MM.1S (cell line): ENCODE data around the gene CLPTM1.

Experiments
- DNase-seq: peaks from one replicate; pipeline ENCODE4 v3.0.0-alpha.2; 2015
- H2AFZ ChIP-seq: fragments of 300-600 bp; sonication (generic); 2 replicates; pipeline ENCODE4 v1.6.0; 2016; ENCODE audit warnings: antibody characterized with exemption, low read length
- H3F3A ChIP-seq: fragments of 300-600 bp; sonication (generic); 2 replicates; pipeline ENCODE4 v1.6.1; 2016; ENCODE audit warnings: mild to moderate bottlenecking, antibody characterized with exemption, low read length, moderate library complexity, mixed read lengths; ENCODE audit not compliant: insufficient read depth
- H3K27ac ChIP-seq: fragments of 300-600 bp; sonication (generic); 2 replicates; pipeline ENCODE4 v1.5.1; 2016; ENCODE audit warnings: mild to moderate bottlenecking, low read length
- H3K27me3 ChIP-seq: fragments of 300-600 bp; sonication (generic); replicated peaks from 2 replicates; pipeline ENCODE4 v1.6.0; 2016; ENCODE audit warnings: low read length; ENCODE audit not compliant: insufficient read depth
- H3K36me3 ChIP-seq: fragments of 300-600 bp; sonication (generic); replicated peaks from 2 replicates; pipeline ENCODE4 v1.6.1; 2016; ENCODE audit warnings: mild to moderate bottlenecking, low read length, mixed read lengths; ENCODE audit not compliant: insufficient read depth
- H3K4me1 ChIP-seq: fragments of 300-600 bp; sonication (generic); 2 replicates; pipeline ENCODE4 v1.6.1; 2016; ENCODE audit warnings: low read length, mixed read lengths
- H3K4me2 ChIP-seq: fragments of 300-600 bp; sonication (generic); 2 replicates; pipeline ENCODE4 v1.6.0; 2016; ENCODE audit warnings: low read depth, low read length
- H3K4me3 ChIP-seq: fragments of 300-600 bp; sonication (generic); 2 replicates; pipeline ENCODE4 v1.5.1; 2016; ENCODE audit warnings: low read length, mixed read lengths
- H3K79me2 ChIP-seq: fragments of 300-600 bp; sonication (generic); 2 replicates; pipeline ENCODE4 v1.6.1; 2016; ENCODE audit warnings: mixed run types, low read length, mixed read lengths
- H3K9ac ChIP-seq: fragments of 300-600 bp; sonication (generic); 2 replicates; pipeline ENCODE4 v1.6.1; 2016; ENCODE audit warnings: low read length, mixed read lengths
- H3K9me2 ChIP-seq: fragments of 300-600 bp; sonication (generic); replicated peaks from 2 replicates; pipeline ENCODE4 v1.6.1; 2016; ENCODE audit warnings: mild to moderate bottlenecking, low read length, mixed read lengths; ENCODE audit not compliant: insufficient read depth
- H3K9me3 ChIP-seq: fragments of 300-600 bp; sonication (generic); replicated peaks from 2 replicates; pipeline ENCODE4 v1.6.1; 2016; ENCODE audit warnings: mild to moderate bottlenecking, low read length, mixed read lengths; ENCODE audit not compliant: insufficient read depth
- H4K20me1 ChIP-seq: fragments of 300-600 bp; sonication (generic); 2 replicates; pipeline ENCODE4 v1.6.1; 2016; ENCODE audit warnings: mild to moderate bottlenecking, low read length, moderate library complexity, mixed read lengths; ENCODE audit not compliant: insufficient read depth
- EZH2 ChIP-seq: fragments of 300-600 bp; sonication (generic); optimal IDR thresholded peaks from 2 replicates; pipeline ENCODE3; 2017; ENCODE audit warnings: low read depth, mild to moderate bottlenecking, antibody characterized with exemption, low read length, mixed read lengths
- EZH2phosphoT487 ChIP-seq: fragments of 300-600 bp; sonication (generic); IDR thresholded peaks from 2 replicates; pipeline ENCODE4 v1.6.1; 2018; ENCODE audit warnings: antibody characterized with exemption, low read length
- TF ChIP-seq, protein P1 (sequence below): fragments of 300-600 bp; sonication (generic); IDR thresholded peaks from 2 replicates; pipeline ENCODE4 v1.5.1; 2016; ENCODE audit warnings: antibody characterized with exemption, low read length, mixed read lengths

CLPTM1 gene

GRCh38 chr19:44958090-44958489 is 2.9 kb downstream of the CLPTM1 start:
- Histone ChIP-seq H4K20me1 (no peaks in the 10 kb centered on the region; the same call in none of the 2 replicates), H3K79me2 (peaks cover 87% of the 10 kb centered on the region), H3K9me3 (no peaks in the 10 kb centered on the region), H3K9ac (no peak overlapping the region), H3K36me3 (no peaks in the 10 kb centered on the region), H3F3A (peaks cover 13% of the 10 kb centered on the region), H3K4me1 (peaks cover 40% of the 10 kb centered on the region), H3K4me3 (no peak overlapping the region), H3K9me2 (no peaks in the 10 kb centered on the region), H3K27ac (no peak overlapping the region), H2AFZ (no peak overlapping the region), H3K4me2 (no peak overlapping the region), H3K27me3 (no peaks in the 10 kb centered on the region)
- no peak for DNase-seq
- TF ChIP-seq EZH2 (no peak), EZH2phosphoT487 (no peak)
- TF ChIP-seq, protein P1, sequence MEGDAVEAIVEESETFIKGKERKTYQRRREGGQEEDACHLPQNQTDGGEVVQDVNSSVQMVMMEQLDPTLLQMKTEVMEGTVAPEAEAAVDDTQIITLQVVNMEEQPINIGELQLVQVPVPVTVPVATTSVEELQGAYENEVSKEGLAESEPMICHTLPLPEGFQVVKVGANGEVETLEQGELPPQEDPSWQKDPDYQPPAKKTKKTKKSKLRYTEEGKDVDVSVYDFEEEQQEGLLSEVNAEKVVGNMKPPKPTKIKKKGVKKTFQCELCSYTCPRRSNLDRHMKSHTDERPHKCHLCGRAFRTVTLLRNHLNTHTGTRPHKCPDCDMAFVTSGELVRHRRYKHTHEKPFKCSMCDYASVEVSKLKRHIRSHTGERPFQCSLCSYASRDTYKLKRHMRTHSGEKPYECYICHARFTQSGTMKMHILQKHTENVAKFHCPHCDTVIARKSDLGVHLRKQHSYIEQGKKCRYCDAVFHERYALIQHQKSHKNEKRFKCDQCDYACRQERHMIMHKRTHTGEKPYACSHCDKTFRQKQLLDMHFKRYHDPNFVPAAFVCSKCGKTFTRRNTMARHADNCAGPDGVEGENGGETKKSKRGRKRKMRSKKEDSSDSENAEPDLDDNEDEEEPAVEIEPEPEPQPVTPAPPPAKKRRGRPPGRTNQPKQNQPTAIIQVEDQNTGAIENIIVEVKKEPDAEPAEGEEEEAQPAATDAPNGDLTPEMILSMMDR = no peak

DNA sequence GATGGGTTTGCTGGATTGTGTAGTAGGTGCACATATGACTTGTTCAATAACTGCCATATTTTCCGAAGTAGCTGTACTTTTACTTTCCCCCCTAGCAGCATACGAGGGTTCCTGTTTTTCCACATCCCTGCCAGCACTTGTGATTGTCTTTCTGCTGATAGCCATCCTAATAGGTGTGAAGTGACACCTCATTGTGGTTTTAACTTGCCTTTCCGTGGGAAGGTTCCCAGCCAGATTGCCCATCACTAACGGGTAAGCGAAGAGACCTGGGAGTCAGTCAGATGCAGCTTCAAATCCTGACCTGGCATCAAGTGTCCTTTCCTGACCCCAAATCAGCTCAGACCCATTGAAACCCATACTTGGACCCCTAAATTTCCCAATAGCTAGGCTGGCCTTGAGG is 4.5 kb downstream of the CLPTM1 start:
- no peak overlapping the region for H3K4me3 ChIP-seq
- no peak overlapping the region for H3K9ac ChIP-seq
- H3K9me2 ChIP-seq = no peaks in the 10 kb centered on the region
- H3K4me2 ChIP-seq = no peak overlapping the region
- no peak overlapping the region for H3K27ac ChIP-seq
- H3K9me3 ChIP-seq = no peaks in the 10 kb centered on the region
- peaks cover 76% of the 10 kb centered on the region for H3K79me2 ChIP-seq
- H3K4me1 ChIP-seq = peaks cover 35% of the 10 kb centered on the region
- DNase-seq = no peak
- H3K36me3 ChIP-seq = peaks cover 3% of the 10 kb centered on the region; the same call in 1 of the 2 replicates
- no peaks in the 10 kb centered on the region; the same call in none of the 2 replicates for H4K20me1 ChIP-seq
- no peak for TF ChIP-seq EZH2
- TF ChIP-seq EZH2phosphoT487 = no peak
- TF ChIP-seq, protein P1 = no peak
- no peak overlapping the region for H2AFZ ChIP-seq
- no peaks in the 10 kb centered on the region for H3K27me3 ChIP-seq
- H3F3A ChIP-seq = peaks cover 8% of the 10 kb centered on the region; the same call in 1 of the 2 replicates

GRCh38 chr19:44960906-44961728 is 5.9 kb downstream of the CLPTM1 start:
- Histone ChIP-seq H3K9me2 (no peaks in the 10 kb centered on the region), H2AFZ (no peak overlapping the region), H3K9ac (no peak overlapping the region), H3K4me3 (no peak overlapping the region), H3K79me2 (peaks cover 70% of the 10 kb centered on the region), H3K27me3 (no peaks in the 10 kb centered on the region), H3K27ac (peak overlapping the region; percentile 62; the same call in 1 of the 2 replicates), H3K36me3 (peaks cover 6% of the 10 kb centered on the region; the same call in 1 of the 2 replicates), H3K4me1 (peaks cover 35% of the 10 kb centered on the region), H3K4me2 (peak overlapping the region; percentile 22; the same call in 1 of the 2 replicates), H3K9me3 (no peaks in the 10 kb centered on the region), H4K20me1 (no peaks in the 10 kb centered on the region; the same call in none of the 2 replicates), H3F3A (peaks cover 8% of the 10 kb centered on the region; the same call in 1 of the 2 replicates)
- DNase-seq = no peak
- TF ChIP-seq EZH2 (no peak), EZH2phosphoT487 (no peak)
- TF ChIP-seq, protein P1 = no peak
